B cell (primary cell): ENCODE measurements around the gene PADI3.

Experiments used
- EZH2 ChIP-seq: IDR thresholded peaks from 2 replicates; pipeline ENCODE4 v1.6.1; 2012; ENCODE audit warnings: borderline replicate concordance, low read depth, mild to moderate bottlenecking, moderate library complexity, low read length; ENCODE audit not compliant: insufficient read depth, poor library complexity, severe bottlenecking
- TF ChIP-seq, protein P1 (sequence below): fragments of 200-600 bp; IDR thresholded peaks from one replicate; pipeline ENCODE4 v1.8.0; 2022; ENCODE audit warnings: antibody characterized with exemption, mild to moderate bottlenecking

DNA sequence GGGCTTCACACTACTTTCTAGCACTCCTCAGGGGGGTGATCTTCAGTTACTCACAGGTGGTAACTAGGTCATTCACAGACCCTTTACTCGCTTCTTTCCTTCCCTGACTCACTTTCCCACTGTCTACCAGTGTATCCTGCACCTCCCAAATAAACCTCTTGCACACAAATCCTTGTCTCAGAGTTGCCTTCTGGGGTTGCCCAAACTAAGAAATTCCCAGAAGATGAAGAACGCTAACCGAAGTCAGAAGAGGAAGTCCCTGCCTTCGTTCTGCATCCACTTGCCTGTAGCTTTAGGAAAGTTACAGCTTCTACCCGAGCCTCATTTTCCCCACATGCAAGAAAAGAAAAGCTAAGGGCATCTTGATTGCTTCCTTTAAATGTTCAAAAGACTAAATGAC, 47.2 kb downstream of the PADI3 start:
- no peak for TF ChIP-seq EZH2
- TF ChIP-seq, protein P1, sequence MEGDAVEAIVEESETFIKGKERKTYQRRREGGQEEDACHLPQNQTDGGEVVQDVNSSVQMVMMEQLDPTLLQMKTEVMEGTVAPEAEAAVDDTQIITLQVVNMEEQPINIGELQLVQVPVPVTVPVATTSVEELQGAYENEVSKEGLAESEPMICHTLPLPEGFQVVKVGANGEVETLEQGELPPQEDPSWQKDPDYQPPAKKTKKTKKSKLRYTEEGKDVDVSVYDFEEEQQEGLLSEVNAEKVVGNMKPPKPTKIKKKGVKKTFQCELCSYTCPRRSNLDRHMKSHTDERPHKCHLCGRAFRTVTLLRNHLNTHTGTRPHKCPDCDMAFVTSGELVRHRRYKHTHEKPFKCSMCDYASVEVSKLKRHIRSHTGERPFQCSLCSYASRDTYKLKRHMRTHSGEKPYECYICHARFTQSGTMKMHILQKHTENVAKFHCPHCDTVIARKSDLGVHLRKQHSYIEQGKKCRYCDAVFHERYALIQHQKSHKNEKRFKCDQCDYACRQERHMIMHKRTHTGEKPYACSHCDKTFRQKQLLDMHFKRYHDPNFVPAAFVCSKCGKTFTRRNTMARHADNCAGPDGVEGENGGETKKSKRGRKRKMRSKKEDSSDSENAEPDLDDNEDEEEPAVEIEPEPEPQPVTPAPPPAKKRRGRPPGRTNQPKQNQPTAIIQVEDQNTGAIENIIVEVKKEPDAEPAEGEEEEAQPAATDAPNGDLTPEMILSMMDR: no peak
